Measurements from ENCODE around the gene LIMA1. TPM values are rescaled to one million over a fixed set of nuclear protein-coding genes. Genes with fewer than 3 reads are reported as not detected.
A peak's percentile ranks its signal among the peaks of the same experiment; 100 is the strongest.

The LIMA1 gene
- total RNA-seq, 2 donors from 2014 or later = 66.7 to 94.2 TPM

DNA sequence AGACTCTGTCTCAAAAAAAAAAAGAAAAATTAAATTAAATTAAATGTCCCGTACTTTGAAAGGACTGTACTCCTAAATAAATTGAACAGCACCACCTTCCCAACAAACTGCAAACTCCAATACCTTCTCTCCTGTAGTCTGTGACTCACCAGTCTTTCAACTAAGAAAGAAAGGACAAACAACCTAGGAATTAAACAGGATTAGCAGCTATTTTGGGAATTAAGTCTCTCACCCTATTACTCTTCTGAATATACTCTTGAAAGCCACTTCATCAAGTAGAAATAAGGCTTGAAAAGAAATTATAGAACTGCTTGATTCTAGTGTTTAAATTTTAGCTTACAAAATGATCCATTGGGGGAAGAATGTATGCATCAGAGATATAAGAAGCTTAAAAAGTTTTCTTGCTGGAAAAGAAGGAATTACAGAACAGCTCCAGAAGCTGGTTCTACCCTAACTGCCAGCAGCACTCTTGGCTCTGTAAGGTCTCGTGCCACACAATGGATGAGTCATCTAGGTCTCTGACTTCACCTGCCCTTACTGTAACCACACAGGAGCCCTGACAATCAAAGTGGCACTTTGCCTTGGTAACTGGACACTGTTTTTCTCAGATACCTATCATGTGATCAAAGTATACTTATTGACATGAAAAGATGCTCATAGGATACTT, 59.2 kb downstream of the LIMA1 start:
- H3K36me3 ChIP-seq = no peaks in the 10 kb centered on the region
- peak; percentile 21 for DNase-seq (ENCODE audit: low spot score)
- TF ChIP-seq POLR2AphosphoS5 (IDR thresholded peaks at IDR 0.05) (no peak), POLR2A (IDR thresholded peaks at IDR 0.05) (no peak)
- TF ChIP-seq, protein P1, sequence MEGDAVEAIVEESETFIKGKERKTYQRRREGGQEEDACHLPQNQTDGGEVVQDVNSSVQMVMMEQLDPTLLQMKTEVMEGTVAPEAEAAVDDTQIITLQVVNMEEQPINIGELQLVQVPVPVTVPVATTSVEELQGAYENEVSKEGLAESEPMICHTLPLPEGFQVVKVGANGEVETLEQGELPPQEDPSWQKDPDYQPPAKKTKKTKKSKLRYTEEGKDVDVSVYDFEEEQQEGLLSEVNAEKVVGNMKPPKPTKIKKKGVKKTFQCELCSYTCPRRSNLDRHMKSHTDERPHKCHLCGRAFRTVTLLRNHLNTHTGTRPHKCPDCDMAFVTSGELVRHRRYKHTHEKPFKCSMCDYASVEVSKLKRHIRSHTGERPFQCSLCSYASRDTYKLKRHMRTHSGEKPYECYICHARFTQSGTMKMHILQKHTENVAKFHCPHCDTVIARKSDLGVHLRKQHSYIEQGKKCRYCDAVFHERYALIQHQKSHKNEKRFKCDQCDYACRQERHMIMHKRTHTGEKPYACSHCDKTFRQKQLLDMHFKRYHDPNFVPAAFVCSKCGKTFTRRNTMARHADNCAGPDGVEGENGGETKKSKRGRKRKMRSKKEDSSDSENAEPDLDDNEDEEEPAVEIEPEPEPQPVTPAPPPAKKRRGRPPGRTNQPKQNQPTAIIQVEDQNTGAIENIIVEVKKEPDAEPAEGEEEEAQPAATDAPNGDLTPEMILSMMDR (IDR thresholded peaks at IDR 0.05) = no peak
- peaks cover 12% of the 10 kb centered on the region for H3K4me1 ChIP-seq (replicated peaks)
- no peaks in the 10 kb centered on the region for H3K27me3 ChIP-seq (replicated peaks; ENCODE audit: insufficient read depth)
- no peak overlapping the region for H3K4me3 ChIP-seq
- WGBS = 52% methylated on average over 2 of the region's 2 CpGs
- no peak overlapping the region for H3K27ac ChIP-seq
- H3K9me3 ChIP-seq = no peaks in the 10 kb centered on the region
- intact Hi-C loops (cut with DNase I) = loop anchor here (5.0 to 10.0 kb wide), 3 partner anchors 33 to 178 kb away; partner anchors contain the start of gene LARP4

- intact Hi-C loops (cut with DNase I) = loop anchor here (5.0 to 10.0 kb wide), 3 partner anchors 35 to 180 kb away; partner anchors contain the start of gene LARP4
- WGBS = 3% methylated on average over 5 of the region's 5 CpGs
Observed at GRCh38 chr12:50222275-50222783, 61.0 kb downstream of the LIMA1 start.

GRCh38 chr12:50221228-50222008, 61.9 kb downstream of the LIMA1 start:
- intact Hi-C loops (cut with DNase I) = loop anchor here (5.0 to 10.0 kb wide), 3 partner anchors 36 to 181 kb away; partner anchors contain the start of gene LARP4
- Histone ChIP-seq H3K9me3 (no peaks in the 10 kb centered on the region), H3K27ac (peak overlapping the region; percentile 74 to 75), H3K4me1 (replicated peaks) (peaks cover 12% of the 10 kb centered on the region), H3K36me3 (no peaks in the 10 kb centered on the region), H3K4me3 (peak overlapping the region; percentile 18 to 24), H3K27me3 (replicated peaks; ENCODE audit: insufficient read depth) (no peaks in the 10 kb centered on the region)
- peak; percentile 53 for DNase-seq (ENCODE audit: low spot score)
- TF ChIP-seq, protein P1 (IDR thresholded peaks at IDR 0.05) = no peak
- peak; percentile 64 for TF ChIP-seq POLR2AphosphoS5 (IDR thresholded peaks at IDR 0.05)
- TF ChIP-seq POLR2A (IDR thresholded peaks at IDR 0.05) = peak; percentile 24
- WGBS = 4% methylated on average over 9 of the region's 9 CpGs

More at GRCh38 chr12:50222275-50222783, 61.0 kb downstream of the LIMA1 start:
- TF ChIP-seq POLR2A (IDR thresholded peaks at IDR 0.05) = peak; percentile 20
- peak; percentile 82 for TF ChIP-seq POLR2AphosphoS5 (IDR thresholded peaks at IDR 0.05)
- TF ChIP-seq, protein P1 (IDR thresholded peaks at IDR 0.05) = peak in 3 of 4 experiments; percentile 4 to 45 (median 38)
- Histone ChIP-seq H3K4me1 (replicated peaks) (peaks cover 12% of the 10 kb centered on the region), H3K27me3 (replicated peaks; ENCODE audit: insufficient read depth) (no peaks in the 10 kb centered on the region), H3K9me3 (no peaks in the 10 kb centered on the region), H3K36me3 (no peaks in the 10 kb centered on the region), H3K27ac (peak overlapping the region; percentile 74 to 75), H3K4me3 (peak overlapping the region; percentile 18 to 24)
- peak; percentile 57 for DNase-seq (ENCODE audit: low spot score)

GRCh38 chr12:50220363-50220995, 62.8 kb downstream of the LIMA1 start:
- intact Hi-C loops (cut with DNase I) = loop anchor here (5.0 to 10.0 kb wide), 3 partner anchors 37 to 182 kb away; partner anchors contain the start of gene LARP4
- Histone ChIP-seq H3K27me3 (replicated peaks; ENCODE audit: insufficient read depth) (no peaks in the 10 kb centered on the region), H3K27ac (peak overlapping the region; percentile 74 to 75), H3K36me3 (no peaks in the 10 kb centered on the region), H3K9me3 (no peaks in the 10 kb centered on the region), H3K4me3 (peak overlapping the region; percentile 18 to 24), H3K4me1 (replicated peaks) (peaks cover 12% of the 10 kb centered on the region)
- TF ChIP-seq POLR2AphosphoS5 (IDR thresholded peaks at IDR 0.05) (peak; percentile 77), POLR2A (IDR thresholded peaks at IDR 0.05) (no peak)
- DNase-seq (ENCODE audit: low spot score) = peak; percentile 82
- WGBS = under 1% methylated on average over 4 of the region's 4 CpGs
